Measurements from ENCODE around the gene PARL.

GRCh38 chr3:183815563-183815940, 69.1 kb downstream of the PARL start:
- TF ChIP-seq CTCF (IDR thresholded peaks at IDR 0.05) (no peak), EZH2phosphoT487 (IDR thresholded peaks at IDR 0.05) (no peak), EZH2 (IDR thresholded peaks at IDR 0.05) (no peak)

Data from neural progenitor cell (in vitro differentiated cells).